Chondrocyte (in vitro differentiated cells): ENCODE measurements around the gene PRRT2. TPM values are rescaled to one million over a fixed set of nuclear protein-coding genes. Genes with fewer than 3 reads are reported as not detected.
A peak's percentile ranks its signal among the peaks of the same experiment; 100 is the strongest.

Source experiments
- DNase-seq: peaks from one replicate; pipeline ENCODE4 v3.0.0; 2021; ENCODE audit warnings: mixed read lengths, low spot score
- H3K27ac Mint-ChIP-seq: one replicate; pipeline ENCODE4 v1.8.0; 2021; ENCODE audit warnings: mild to moderate bottlenecking, moderate library complexity, mixed read lengths; ENCODE audit not compliant: unreplicated experiment
- H3K27me3 Mint-ChIP-seq: 2 replicates; pipeline ENCODE4 v1.8.0; 2021; ENCODE audit warnings: low read depth, mixed read lengths
- H3K36me3 Mint-ChIP-seq: 2 replicates; pipeline ENCODE4 v1.8.0; 2021; ENCODE audit warnings: low read depth, mixed read lengths
- H3K4me1 Mint-ChIP-seq: 2 replicates; pipeline ENCODE4 v1.8.0; 2021; ENCODE audit warnings: low read depth, mild to moderate bottlenecking, mixed read lengths
- H3K4me3 Mint-ChIP-seq: one replicate; pipeline ENCODE4 v1.8.0; 2021; ENCODE audit warnings: mild to moderate bottlenecking, moderate library complexity, mixed read lengths; ENCODE audit not compliant: unreplicated experiment
- H3K9me3 Mint-ChIP-seq: 2 replicates; pipeline ENCODE4 v1.8.0; 2021; ENCODE audit warnings: low read depth, mixed read lengths
- CTCF ChIP-seq: fragments of 200-600 bp; sonication (generic); IDR thresholded peaks from 2 replicates; pipeline ENCODE4 v1.5.0; 2021; ENCODE audit warnings: antibody characterized with exemption, mild to moderate bottlenecking, moderate library complexity
- total RNA-seq: library from RNA; stranded (reverse); gene quantifications from 3 replicates; pipeline ENCODE4 v1.2.1, GENCODE V29; 2021

PRRT2 gene
- total RNA-seq, 1 donor from 2014 or later, result 5.2 TPM

- no peak for DNase-seq
- no peak for TF ChIP-seq CTCF
- Mint-ChIP-seq H3K27ac (no peak overlapping the region), H3K4me3 (no peak overlapping the region), H3K4me1 (peaks cover 26% of the 10 kb centered on the region), H3K36me3 (peaks cover 1% of the 10 kb centered on the region), H3K9me3 (no peaks in the 10 kb centered on the region), H3K27me3 (no peaks in the 10 kb centered on the region)
These were observed 17.7 kb upstream of the PRRT2 start for GRCh38 chr16:29794231-29794710.

- H3K27me3 Mint-ChIP-seq, result no peaks in the 10 kb centered on the region
- no peak for DNase-seq
- H3K27ac Mint-ChIP-seq, result no peak overlapping the region
- H3K4me3 Mint-ChIP-seq, result no peak overlapping the region
- peaks cover 10% of the 10 kb centered on the region for H3K4me1 Mint-ChIP-seq
- H3K36me3 Mint-ChIP-seq, result peaks cover 3% of the 10 kb centered on the region
- TF ChIP-seq CTCF, result no peak
- no peaks in the 10 kb centered on the region for H3K9me3 Mint-ChIP-seq
These were observed 9.5 kb upstream of the PRRT2 start for GRCh38 chr16:29802416-29802935.

GRCh38 chr16:29804020-29804419 lies 8.0 kb upstream of the PRRT2 start:
- Mint-ChIP-seq H3K27ac (peak overlapping the region; percentile 100), H3K4me1 (peaks cover 23% of the 10 kb centered on the region), H3K36me3 (peaks cover 7% of the 10 kb centered on the region), H3K4me3 (peak overlapping the region; percentile 100), H3K9me3 (no peaks in the 10 kb centered on the region), H3K27me3 (no peaks in the 10 kb centered on the region)
- no peak for DNase-seq
- no peak for TF ChIP-seq CTCF

GRCh38 chr16:29804455-29805231 lies 7.3 kb upstream of the PRRT2 start:
- H3K36me3 Mint-ChIP-seq, result peaks cover 7% of the 10 kb centered on the region

More at GRCh38 chr16:29804455-29805231, 7.3 kb upstream of the PRRT2 start:
- Mint-ChIP-seq H3K4me1 (peaks cover 25% of the 10 kb centered on the region), H3K9me3 (no peaks in the 10 kb centered on the region), H3K27me3 (no peaks in the 10 kb centered on the region), H3K27ac (peak overlapping the region; percentile 100), H3K4me3 (peak overlapping the region; percentile 100)
- no peak for DNase-seq
- TF ChIP-seq CTCF, result no peak
